Coronary artery (tissue), 2 donors: ENCODE measurements around the gene ABHD12.

ENCODE experiments used
- DNase-seq: peaks from one replicate; pipeline ENCODE4 v3.0.0-alpha.2; 2017; ENCODE audit warnings: low spot score
- H3K27ac ChIP-seq, 2 donors: fragments of 200-600 bp; sonication (generic); one replicate each; pipeline ENCODE4 v1.5.1; 2016 to 2019
- H3K4me3 ChIP-seq: fragments of 200-600 bp; sonication (generic); 2 replicates; pipeline ENCODE4 v1.5.1; 2016; ENCODE audit warnings: mild to moderate bottlenecking, moderate library complexity
- TF ChIP-seq, protein P1 (sequence below): fragments of 200-600 bp; sonication (generic); IDR thresholded peaks from one replicate; pipeline ENCODE4 v1.5.1; 2019; ENCODE audit warnings: antibody characterized with exemption

The ABHD12 gene

DNA sequence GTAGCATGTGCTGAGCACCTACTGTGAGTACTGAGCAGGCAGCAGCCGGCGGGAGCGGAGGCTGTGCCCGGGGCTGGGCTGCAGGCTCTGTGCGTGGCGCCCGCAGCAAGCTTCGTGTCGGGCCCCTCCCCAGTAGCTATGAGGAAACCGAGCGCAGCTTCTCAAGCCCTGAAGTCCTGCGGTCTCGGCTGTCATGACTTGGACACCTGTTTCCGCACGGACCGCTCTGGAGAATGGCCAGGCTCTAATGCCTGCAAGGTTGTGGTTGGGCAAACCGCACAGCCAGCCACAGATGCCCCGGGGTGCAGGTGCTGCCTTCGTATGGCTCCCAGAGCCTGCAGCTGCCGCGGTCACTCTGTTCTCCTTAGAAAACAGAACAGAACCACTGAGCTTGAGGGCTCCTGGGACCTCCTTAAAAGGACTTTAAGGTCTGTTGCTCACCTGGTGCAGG lies 109.1 kb downstream of the ABHD12 start:
- no peak for DNase-seq
- no peak overlapping the region for H3K27ac ChIP-seq
- H3K4me3 ChIP-seq = no peak overlapping the region
- TF ChIP-seq, protein P1, sequence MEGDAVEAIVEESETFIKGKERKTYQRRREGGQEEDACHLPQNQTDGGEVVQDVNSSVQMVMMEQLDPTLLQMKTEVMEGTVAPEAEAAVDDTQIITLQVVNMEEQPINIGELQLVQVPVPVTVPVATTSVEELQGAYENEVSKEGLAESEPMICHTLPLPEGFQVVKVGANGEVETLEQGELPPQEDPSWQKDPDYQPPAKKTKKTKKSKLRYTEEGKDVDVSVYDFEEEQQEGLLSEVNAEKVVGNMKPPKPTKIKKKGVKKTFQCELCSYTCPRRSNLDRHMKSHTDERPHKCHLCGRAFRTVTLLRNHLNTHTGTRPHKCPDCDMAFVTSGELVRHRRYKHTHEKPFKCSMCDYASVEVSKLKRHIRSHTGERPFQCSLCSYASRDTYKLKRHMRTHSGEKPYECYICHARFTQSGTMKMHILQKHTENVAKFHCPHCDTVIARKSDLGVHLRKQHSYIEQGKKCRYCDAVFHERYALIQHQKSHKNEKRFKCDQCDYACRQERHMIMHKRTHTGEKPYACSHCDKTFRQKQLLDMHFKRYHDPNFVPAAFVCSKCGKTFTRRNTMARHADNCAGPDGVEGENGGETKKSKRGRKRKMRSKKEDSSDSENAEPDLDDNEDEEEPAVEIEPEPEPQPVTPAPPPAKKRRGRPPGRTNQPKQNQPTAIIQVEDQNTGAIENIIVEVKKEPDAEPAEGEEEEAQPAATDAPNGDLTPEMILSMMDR = no peak

DNA sequence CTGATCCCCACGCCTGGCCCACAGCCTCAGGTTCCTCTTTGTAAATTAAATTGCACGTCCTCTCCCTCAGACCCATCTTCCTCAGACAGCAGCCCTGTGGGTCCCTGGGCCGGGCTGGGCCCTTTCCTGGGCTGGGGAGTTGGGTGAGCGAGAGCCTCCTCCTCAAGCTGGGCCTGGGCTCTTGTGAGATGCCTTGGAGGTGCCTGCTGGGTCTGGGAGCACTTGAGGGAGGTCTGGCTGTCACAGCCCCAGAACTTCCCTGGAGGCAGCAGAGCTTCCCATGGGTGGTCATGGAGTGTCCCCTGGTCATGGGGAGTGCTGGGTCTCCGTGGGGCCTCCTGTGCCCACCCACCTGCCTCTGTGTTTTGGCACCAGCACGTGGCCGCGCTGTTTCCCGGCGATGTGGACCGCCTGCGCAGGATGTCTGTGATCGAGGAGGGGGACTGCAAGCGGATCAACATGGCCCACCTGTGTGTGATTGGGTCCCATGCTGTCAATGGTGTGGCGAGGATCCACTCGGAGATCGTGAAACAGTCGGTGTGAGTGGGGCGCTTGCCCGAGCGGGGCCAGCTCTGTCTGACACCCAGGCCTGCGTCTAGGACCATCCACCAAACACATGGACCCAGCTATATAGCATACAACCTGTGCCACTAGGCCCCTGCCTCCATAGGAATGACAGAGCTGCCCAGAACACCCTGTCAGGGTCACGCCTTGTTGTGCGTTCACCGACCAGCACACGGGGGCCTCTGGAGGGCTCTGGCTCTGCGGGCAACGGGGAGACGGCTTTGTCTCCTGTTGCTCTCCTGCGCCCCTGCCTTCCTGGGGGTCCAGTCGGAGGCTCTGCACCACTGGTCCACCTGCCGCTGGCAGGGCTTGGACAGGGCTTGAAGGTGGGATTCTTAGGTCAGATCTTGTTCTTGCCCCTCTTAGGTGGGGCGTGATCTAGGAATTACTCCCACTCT lies 109.8 kb downstream of the ABHD12 start:
- no peak for DNase-seq
- no peak overlapping the region for H3K27ac ChIP-seq
- TF ChIP-seq, protein P1 = no peak

DNA sequence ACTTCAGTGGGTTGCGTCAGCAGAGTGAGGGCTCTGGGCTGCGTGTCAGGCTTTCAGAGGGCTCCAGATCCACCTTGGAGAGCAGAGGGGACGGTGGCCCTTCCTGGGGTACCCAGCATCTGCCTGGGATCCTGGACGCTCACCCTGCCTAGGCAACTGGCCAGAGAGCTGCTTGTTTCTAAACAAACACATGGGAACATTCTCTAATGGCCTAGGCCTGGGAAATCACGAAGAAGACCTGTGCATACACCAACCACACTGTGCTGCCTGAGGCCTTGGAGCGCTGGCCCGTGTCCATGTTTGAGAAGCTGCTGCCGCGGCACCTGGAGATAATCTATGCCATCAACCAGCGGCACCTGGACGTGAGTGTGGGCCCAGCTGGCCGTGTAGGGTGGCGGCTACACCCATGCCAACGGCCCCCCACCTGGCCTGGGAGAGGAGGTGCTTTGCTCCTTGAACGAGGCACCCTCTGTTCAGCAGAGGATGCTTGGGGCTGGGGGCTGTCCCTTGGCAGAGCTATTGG lies 110.5 kb downstream of the ABHD12 start:
- no peak overlapping the region for H3K27ac ChIP-seq
- TF ChIP-seq, protein P1 = no peak
- DNase-seq = no peak
- H3K4me3 ChIP-seq = no peak overlapping the region

More for the DNA sequence above, 109.8 kb downstream of the ABHD12 start:
- H3K4me3 ChIP-seq = no peak overlapping the region

DNA sequence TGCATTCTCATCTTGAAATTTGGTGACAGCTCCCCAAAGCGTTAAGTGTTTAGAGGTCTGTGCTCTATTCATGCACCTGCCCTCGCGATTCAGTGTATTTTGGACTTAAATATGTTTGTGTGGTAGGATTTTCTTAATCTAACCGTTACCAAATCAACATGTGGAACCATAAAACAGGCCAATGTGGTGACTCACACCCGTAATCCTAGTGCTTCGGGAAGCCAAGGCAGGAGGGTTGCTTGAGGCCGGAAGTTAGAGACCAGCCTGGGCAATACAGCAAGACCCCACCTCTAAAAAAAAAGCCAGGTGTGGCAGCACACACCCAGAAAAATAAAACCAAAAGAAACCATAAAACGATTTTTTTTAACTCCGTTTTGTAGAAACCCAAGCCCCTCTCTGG lies 111.2 kb downstream of the ABHD12 start:
- TF ChIP-seq, protein P1 = no peak
- no peak for DNase-seq
- no peak overlapping the region for H3K4me3 ChIP-seq
- H3K27ac ChIP-seq = no peak overlapping the region

DNA sequence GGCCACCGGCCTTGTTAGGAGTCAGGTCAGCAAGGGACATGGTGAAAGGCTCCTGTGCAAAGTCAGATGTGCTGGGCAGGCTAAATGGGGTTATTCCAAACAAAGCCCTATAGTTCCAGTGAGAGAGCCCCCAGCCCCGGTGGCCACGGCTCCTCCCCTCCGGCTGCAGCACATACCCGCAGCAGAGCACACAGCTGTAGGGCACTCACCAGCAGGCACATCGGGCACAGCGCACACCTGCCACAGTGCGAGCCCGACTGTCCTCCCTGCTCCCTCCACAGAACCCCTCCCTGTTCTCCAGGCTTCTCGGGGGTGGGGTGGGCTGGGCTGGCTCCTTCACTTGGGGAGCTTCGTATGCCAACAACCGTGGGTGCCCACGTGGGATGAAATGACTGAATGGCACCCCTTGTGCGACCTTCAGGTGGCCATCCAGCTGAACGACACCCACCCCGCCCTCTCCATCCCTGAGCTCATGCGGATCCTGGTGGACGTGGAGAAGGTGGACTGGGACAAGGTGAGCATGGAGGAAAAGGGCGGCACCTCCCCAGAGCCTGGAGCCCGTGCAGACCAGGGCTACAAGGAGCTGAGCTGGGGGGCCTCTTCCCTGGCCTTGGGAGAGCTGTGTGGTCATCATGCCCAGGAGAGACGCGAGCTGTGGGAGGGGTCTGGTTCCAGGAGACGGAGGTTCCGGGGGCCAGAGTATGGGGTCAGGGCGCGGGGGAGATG lies 111.8 kb downstream of the ABHD12 start:
- Histone ChIP-seq H3K4me3 (no peak overlapping the region), H3K27ac (no peak overlapping the region)
- TF ChIP-seq, protein P1 = no peak
- DNase-seq = no peak

DNA sequence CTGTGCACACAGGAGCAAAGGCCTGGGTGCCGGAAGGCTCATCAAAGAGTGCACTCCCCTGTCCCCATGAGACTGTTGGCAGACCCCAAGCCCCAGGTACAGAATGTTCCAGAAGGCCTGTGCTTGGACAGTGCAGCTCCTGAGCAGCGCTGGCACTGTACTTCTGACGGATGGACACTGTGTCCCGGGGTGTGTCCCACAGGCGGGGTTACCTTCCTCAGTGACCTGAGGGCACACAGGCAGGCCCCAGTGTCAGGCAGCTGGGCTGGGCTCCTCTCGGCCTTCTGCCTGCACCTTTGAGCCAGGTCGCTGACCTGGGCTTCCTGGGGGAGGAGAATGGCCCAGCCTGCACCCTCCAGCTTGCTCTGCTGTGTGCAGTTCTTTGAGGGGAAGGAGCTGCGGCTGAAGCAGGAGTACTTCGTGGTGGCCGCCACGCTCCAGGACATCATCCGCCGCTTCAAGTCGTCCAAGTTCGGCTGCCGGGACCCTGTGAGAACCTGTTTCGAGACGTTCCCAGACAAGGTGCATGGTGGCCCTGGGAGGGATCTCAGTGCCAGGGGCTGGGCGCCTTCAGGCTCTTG lies 112.6 kb downstream of the ABHD12 start:
- H3K27ac ChIP-seq = no peak overlapping the region
- TF ChIP-seq, protein P1 = no peak
- H3K4me3 ChIP-seq = no peak overlapping the region
- DNase-seq = no peak
